Measurements from ENCODE around the gene FDCSP. TPM values are rescaled to one million over a fixed set of nuclear protein-coding genes. Genes with fewer than 3 reads are reported as not detected.

Gene FDCSP
- polyA plus RNA-seq, 1 donor from 2014 or later = not detected

DNA sequence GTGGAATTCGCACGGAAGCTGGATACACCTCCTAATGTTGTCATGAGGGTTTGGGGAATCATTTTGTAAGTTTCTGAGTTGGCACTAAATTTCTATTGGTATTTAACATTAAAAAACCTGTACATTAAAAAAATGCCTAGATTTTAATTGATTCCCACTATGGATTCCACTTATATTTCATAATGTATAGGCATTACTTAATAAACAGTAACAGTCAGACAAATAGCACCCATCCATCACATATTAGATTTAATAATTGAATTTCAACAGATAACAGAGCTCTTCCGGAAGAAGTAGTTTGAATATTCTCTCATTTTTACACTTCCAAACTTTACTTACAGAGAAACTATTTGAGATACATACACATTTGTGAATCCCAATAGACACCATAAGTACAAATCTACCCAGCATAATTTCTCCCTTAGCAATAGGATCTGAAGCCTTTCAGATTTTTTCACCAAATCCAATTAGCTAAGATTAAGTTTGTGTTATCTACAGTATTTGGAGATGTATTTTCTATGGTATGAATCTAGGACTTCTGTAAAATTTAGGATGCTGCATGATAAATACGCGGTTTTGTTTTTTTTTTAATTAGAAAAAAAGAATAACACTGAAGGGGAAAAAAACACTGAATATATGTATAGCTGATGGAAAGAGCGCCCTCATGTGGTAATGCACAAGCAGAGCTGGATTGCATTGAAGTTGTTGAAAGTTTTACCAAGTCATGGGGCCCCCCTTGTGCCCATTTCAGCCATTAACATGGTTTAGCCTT lies 42.6 kb upstream of the FDCSP start:
- H3K9ac ChIP-seq (ENCODE audit: low read length) = no peak overlapping the region
- H3K27ac ChIP-seq (ENCODE audit: low read length) = no peak overlapping the region
- no peak overlapping the region for H2AFZ ChIP-seq (ENCODE audit: low read depth, low read length)
- H3K9me3 ChIP-seq (ENCODE audit: low read length) = no peaks in the 10 kb centered on the region
- TF ChIP-seq, protein P1, sequence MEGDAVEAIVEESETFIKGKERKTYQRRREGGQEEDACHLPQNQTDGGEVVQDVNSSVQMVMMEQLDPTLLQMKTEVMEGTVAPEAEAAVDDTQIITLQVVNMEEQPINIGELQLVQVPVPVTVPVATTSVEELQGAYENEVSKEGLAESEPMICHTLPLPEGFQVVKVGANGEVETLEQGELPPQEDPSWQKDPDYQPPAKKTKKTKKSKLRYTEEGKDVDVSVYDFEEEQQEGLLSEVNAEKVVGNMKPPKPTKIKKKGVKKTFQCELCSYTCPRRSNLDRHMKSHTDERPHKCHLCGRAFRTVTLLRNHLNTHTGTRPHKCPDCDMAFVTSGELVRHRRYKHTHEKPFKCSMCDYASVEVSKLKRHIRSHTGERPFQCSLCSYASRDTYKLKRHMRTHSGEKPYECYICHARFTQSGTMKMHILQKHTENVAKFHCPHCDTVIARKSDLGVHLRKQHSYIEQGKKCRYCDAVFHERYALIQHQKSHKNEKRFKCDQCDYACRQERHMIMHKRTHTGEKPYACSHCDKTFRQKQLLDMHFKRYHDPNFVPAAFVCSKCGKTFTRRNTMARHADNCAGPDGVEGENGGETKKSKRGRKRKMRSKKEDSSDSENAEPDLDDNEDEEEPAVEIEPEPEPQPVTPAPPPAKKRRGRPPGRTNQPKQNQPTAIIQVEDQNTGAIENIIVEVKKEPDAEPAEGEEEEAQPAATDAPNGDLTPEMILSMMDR (IDR thresholded peaks at IDR 0.05; ENCODE audit: poor library complexity, severe bottlenecking) = peak; percentile 42
- TF ChIP-seq SMC3 (conservative IDR thresholded peaks at IDR 0.05; ENCODE audit: poor library complexity) = peak; percentile 20
- TF ChIP-seq, protein P2, sequence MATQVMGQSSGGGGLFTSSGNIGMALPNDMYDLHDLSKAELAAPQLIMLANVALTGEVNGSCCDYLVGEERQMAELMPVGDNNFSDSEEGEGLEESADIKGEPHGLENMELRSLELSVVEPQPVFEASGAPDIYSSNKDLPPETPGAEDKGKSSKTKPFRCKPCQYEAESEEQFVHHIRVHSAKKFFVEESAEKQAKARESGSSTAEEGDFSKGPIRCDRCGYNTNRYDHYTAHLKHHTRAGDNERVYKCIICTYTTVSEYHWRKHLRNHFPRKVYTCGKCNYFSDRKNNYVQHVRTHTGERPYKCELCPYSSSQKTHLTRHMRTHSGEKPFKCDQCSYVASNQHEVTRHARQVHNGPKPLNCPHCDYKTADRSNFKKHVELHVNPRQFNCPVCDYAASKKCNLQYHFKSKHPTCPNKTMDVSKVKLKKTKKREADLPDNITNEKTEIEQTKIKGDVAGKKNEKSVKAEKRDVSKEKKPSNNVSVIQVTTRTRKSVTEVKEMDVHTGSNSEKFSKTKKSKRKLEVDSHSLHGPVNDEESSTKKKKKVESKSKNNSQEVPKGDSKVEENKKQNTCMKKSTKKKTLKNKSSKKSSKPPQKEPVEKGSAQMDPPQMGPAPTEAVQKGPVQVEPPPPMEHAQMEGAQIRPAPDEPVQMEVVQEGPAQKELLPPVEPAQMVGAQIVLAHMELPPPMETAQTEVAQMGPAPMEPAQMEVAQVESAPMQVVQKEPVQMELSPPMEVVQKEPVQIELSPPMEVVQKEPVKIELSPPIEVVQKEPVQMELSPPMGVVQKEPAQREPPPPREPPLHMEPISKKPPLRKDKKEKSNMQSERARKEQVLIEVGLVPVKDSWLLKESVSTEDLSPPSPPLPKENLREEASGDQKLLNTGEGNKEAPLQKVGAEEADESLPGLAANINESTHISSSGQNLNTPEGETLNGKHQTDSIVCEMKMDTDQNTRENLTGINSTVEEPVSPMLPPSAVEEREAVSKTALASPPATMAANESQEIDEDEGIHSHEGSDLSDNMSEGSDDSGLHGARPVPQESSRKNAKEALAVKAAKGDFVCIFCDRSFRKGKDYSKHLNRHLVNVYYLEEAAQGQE (IDR thresholded peaks at IDR 0.05; ENCODE audit: borderline replicate concordance) = no peak
- no peak for TF ChIP-seq RAD21 (conservative IDR thresholded peaks at IDR 0.05)
- no peak for TF ChIP-seq EP300 (conservative IDR thresholded peaks at IDR 0.05; ENCODE audit: poor library complexity, severe bottlenecking)
- TF ChIP-seq MXI1 (conservative IDR thresholded peaks at IDR 0.05; ENCODE audit: poor library complexity, severe bottlenecking) = no peak
- no peak for TF ChIP-seq TAF1 (IDR thresholded peaks at IDR 0.05; ENCODE audit: low read depth)
- TF ChIP-seq EZH2 (IDR thresholded peaks at IDR 0.05; ENCODE audit: borderline replicate concordance, insufficient read depth, low read length, poor library complexity, severe bottlenecking) = no peak
- TF ChIP-seq POLR2AphosphoS5 (IDR thresholded peaks at IDR 0.05) = no peak
- no peak overlapping the region for H3K4me3 ChIP-seq (ENCODE audit: low read length)
- H3F3A ChIP-seq (ENCODE audit: insufficient read depth, low read length, poor library complexity, severe bottlenecking) = no peaks in the 10 kb centered on the region
- no peaks in the 10 kb centered on the region for H3K36me3 ChIP-seq (ENCODE audit: insufficient read depth, low read length)
- H3K9me2 ChIP-seq (ENCODE audit: insufficient read depth, low read length) = no peaks in the 10 kb centered on the region
- no peaks in the 10 kb centered on the region for H3K79me2 ChIP-seq (replicated peaks; ENCODE audit: insufficient read depth, low read length)
- no peak overlapping the region for H3K4me2 ChIP-seq (ENCODE audit: low read length)
- H3K27me3 ChIP-seq (ENCODE audit: insufficient read depth, low read depth, low read length) = no peaks in the 10 kb centered on the region
- no peaks in the 10 kb centered on the region for H4K20me1 ChIP-seq (ENCODE audit: insufficient read depth)

DNA sequence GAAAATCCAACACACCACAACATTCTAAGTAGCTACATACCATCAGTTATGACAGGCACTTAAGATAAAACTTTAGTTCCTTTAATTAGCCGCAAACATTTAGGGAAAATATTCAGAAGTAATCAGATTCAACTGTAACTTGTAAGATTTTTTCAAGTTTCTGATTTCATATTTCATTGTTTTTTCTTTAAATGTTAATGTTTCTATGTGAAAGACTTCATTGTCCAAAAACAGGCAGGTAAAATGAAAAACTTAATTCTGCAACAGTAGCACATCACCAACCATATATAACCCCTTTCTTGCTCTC lies 42.0 kb upstream of the FDCSP start:
- Histone ChIP-seq H4K20me1 (ENCODE audit: insufficient read depth) (no peaks in the 10 kb centered on the region), H3K79me2 (replicated peaks; ENCODE audit: insufficient read depth, low read length) (no peaks in the 10 kb centered on the region), H3K9me2 (ENCODE audit: insufficient read depth, low read length) (no peaks in the 10 kb centered on the region), H2AFZ (ENCODE audit: low read depth, low read length) (no peak overlapping the region), H3F3A (ENCODE audit: insufficient read depth, low read length, poor library complexity, severe bottlenecking) (no peaks in the 10 kb centered on the region), H3K9me3 (ENCODE audit: low read length) (no peaks in the 10 kb centered on the region), H3K36me3 (ENCODE audit: insufficient read depth, low read length) (no peaks in the 10 kb centered on the region), H3K4me2 (ENCODE audit: low read length) (no peak overlapping the region), H3K27me3 (ENCODE audit: insufficient read depth, low read depth, low read length) (no peaks in the 10 kb centered on the region), H3K4me3 (ENCODE audit: low read length) (no peak overlapping the region), H3K9ac (ENCODE audit: low read length) (no peak overlapping the region), H3K27ac (ENCODE audit: low read length) (no peak overlapping the region)
- TF ChIP-seq TAF1 (IDR thresholded peaks at IDR 0.05; ENCODE audit: low read depth) (no peak), SMC3 (conservative IDR thresholded peaks at IDR 0.05; ENCODE audit: poor library complexity) (no peak), POLR2AphosphoS5 (IDR thresholded peaks at IDR 0.05) (no peak), EZH2 (IDR thresholded peaks at IDR 0.05; ENCODE audit: borderline replicate concordance, insufficient read depth, low read length, poor library complexity, severe bottlenecking) (no peak)
- TF ChIP-seq, protein P1 (IDR thresholded peaks at IDR 0.05; ENCODE audit: poor library complexity, severe bottlenecking) = no peak
- TF ChIP-seq, protein P2 (IDR thresholded peaks at IDR 0.05; ENCODE audit: borderline replicate concordance) = no peak
